Myocyte (in vitro differentiated cells): ENCODE data around the gene SLC37A3. TPM values are rescaled to one million over a fixed set of nuclear protein-coding genes. Genes with fewer than 3 reads are reported as not detected.
"Not testable (repeated sequence)": the region's sequence is repeated elsewhere in the genome, so short reads cannot be mapped to it uniquely, and the experiment has no call there.

Experiments used
- DNase-seq: peaks from one replicate; pipeline ENCODE4 v3.0.0-alpha.2; 2012; ENCODE audit warnings: low read depth
- total RNA-seq: library from RNA; depleted of rRNA; stranded (reverse); fragments of >200 nt; gene quantifications from 2 replicates; pipeline ENCODE4 v1.2.3, GENCODE V29; 2014

The SLC37A3 gene
- total RNA-seq, 1 donor from 2014 or later, result 40.3 TPM

DNA sequence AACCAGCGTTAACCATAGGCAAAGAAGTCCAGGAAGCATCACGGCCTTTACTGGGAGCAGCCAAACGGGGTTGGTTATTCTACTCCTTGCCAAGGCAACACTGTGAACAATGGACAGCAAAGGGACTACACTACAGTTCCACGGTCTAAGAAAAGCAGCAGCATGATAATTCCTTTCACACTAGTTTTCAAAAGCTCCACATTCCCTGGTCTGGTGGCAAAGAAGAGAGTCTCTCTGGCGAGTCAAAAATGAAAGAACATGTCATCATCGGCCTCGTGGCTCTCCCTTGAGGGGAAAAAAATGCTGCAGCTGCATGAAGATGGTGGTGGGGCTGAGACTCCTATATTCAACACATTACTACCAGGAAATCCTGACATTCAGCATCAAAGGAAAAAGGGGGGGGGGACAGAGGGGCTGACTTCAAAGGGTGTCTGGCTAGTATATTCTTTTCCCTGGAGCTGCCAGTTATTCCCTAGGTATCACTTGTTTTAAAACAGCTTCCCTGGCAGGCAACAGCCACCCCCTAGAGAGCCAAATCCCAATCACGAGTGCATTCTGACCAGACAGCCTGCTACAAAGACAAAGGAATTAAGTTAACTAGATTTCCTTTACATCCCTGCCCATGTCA, 49.1 kb downstream of the SLC37A3 start:
- peak; percentile 50 for DNase-seq

GRCh38 chr7:140348161-140348849, 50.0 kb downstream of the SLC37A3 start:
- DNase-seq, result no peak

DNA sequence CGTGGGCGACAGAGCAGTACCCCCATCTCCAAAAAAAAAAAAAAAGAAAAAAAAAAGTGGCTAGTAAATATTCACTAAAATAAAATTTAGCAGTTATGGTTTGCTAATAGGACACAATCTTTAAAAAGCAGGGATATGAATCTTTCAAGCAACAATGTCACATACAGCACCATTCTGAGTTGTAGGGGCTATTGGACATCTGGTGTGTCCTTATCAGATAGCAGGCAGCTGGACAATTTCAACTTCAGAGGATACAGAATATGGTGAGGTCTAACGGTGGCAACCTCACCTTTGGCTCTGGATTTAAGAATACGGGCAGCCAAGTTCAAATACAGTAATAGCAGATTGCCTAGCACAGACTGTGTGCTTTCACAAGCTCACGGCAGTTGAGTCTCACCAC, 51.1 kb downstream of the SLC37A3 start:
- DNase-seq, result no peak

GRCh38 chr7:140345426-140345825, 52.9 kb downstream of the SLC37A3 start:
- DNase-seq, result no peak

DNA sequence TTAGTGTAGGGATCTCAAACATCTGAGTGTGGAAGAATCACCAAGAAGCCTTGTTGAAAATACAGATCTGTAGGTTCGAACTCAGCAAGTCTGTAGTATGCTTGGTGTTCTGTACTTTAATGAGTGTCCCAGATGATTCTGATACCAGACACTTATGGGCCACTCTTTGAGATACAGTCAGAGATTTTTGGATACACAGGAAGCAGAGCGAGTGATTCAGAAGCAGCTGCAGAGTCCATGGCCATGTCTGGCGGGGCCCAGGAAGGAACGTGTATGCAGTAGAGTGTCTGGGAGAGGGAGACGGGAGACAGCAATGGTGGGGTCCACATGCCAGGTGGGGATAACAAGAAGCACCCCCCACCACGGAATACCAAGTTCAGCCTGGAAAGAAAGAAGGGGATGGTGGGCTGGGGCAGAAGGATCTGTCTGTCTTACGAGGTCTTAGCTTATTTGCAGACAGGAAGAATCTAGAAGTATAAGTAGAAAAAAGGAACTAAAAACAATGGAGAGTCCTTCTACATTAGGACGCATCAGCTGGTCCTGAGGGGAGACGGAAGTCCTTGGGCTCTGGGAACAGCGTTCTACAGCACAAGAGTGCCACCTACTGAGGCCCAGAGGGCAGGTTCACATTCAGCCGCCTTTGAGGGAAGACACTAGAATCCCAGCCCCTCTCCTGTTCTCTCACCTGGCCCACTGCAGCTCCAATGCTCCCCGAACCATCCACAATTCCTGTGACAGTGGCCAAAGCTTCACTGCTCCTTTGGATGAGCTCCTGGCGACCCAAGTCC, 55.4 kb downstream of the SLC37A3 start:
- peak; percentile 45 for DNase-seq

GRCh38 chr7:140338959-140339358, 59.4 kb downstream of the SLC37A3 start:
- DNase-seq, result not testable (repeated sequence)

GRCh38 chr7:140334341-140335057, 63.8 kb downstream of the SLC37A3 start:
- DNase-seq, result no peak

DNA sequence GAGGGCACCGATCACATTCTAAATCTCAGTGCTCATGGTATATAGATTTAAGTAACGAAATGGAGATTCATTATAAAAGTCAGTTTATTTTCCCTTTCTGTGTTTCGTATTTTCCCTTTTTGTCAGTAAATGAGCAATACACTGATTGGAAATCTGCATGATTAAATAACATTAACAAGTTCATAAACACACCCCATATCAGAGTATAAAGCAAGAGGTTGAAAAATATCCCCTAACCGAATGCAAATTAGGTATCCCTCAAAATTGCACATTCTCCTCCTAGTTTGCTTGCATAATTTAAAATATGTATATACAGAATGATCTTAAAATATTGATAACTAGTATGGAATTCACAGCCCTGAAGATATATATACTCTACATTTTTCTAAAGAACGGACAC, 64.6 kb downstream of the SLC37A3 start:
- DNase-seq, result no peak

- no peak for DNase-seq
Observed at GRCh38 chr7:140333223-140333622, 65.1 kb downstream of the SLC37A3 start.

GRCh38 chr7:140330595-140330994, 67.7 kb downstream of the SLC37A3 start:
- DNase-seq, result no peak

DNA sequence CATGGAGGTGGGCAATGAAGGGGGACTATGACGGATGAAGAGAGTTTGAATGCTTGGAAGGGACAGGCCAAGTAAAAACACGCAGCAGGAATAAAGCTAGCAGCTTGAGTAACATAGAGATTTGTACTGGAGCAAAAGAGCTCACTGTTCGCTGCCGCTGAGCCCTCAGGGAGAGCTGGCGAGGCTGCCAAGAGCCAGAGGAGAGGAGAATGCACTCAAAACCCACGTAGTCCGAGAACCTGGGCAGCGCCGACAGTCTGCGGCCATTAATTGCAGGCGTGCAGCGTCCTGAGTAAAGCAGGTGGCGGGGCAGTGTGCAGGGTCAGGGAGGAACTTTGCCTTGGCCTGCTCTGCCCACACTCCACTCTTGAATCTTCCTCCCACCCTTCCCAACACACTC, 68.2 kb downstream of the SLC37A3 start:
- DNase-seq, result no peak

- DNase-seq, result no peak
Observed at GRCh38 chr7:140327261-140327661, 71.1 kb downstream of the SLC37A3 start.

DNA sequence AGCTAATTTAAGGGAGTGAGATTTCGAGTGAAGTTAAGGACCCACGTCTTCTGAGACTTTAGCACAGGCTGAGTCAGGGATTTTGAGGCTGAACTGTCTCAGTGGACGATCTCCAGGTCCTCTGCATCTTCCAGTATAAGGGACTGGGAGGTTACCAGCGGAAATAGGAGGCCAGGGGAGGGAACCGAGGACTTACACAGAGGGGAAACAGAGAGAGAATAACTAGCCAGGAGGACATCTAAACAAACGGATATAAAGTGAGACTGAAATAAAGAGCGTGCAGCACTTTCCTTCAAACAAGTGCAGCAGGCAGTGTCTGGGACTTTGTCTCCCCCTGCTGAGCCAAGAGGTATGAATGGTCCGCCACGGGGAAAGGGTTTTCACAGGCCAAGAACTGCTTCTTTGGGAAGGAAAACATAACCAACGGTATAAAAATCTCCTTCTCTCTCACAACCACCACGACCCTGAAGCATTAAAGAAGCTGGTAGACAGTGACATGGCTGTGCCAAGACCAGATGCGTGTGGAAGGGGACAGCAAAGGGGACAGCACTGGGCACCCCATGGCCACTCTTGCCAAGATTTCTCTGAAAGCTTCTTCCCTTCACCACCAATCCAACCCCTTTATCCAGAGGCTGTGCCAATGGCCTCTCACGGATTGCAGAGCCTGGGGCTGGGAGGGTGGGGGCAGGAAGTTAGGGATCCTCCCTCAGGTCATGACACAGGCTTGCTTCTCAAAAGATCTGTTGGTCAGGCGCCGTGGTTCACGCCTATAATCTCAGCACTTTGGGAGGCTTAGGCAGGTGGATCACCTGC, 72.0 kb downstream of the SLC37A3 start:
- DNase-seq, result peak; percentile 81

DNA sequence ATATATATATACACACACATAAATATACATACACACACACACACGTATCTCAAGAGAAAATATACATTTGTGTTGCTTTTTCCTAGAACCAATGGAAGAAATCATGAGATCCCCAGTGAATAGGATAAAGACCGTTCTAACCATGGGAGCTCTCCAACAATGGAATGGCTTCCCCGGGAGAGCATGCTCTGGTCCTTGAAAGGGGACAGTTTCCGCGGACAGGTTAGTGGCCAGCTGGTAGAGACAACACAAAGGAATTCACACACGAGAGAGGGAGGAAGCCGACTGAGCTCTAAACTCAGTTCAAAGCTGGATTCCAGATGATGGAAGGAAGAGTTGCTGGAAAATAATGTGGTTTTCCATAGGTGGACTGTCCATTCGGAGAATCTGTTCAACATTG, 72.7 kb downstream of the SLC37A3 start:
- DNase-seq, result no peak

DNA sequence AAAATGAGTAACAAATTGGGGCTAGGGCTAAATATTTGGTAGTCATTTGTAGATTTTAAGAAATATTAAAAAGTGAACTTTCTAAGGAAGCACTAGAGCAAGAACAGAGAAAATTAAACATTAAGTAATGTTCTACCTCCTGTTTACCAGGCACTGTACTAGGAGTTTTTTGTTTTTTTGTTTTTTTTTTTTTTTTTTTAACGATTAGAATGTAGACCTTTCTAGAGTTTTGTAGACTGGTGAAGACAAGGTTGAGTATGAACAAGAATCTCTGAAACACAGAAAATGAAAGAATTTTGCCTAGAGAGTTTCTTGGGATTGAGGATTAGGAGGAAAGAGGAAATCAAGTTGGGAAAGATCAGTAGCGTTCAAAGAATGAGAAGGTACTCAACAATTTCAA, 73.6 kb downstream of the SLC37A3 start:
- DNase-seq, result no peak

DNA sequence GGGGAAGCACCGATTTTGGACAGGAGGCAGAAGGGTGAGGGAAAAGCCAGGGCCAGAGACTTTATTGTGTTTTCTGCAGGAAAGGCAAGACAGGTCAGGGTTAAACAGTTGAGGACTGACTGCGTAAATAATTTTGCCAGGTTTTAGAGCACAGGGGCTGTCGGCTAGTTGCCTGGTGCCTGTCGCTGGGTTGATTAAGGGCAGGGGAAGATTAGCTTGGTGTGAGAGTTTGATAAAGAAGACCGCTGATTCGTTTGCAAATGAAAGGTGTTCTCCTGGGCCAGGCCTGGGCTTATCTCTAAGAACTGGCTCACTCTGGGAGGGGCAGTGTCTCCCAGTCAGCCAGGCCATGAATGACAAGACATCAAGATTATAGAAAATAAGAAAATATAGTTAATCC, 75.6 kb downstream of the SLC37A3 start:
- no peak for DNase-seq

- DNase-seq, result not testable (repeated sequence)
Observed at GRCh38 chr7:140320078-140320477, 78.3 kb downstream of the SLC37A3 start.

DNA sequence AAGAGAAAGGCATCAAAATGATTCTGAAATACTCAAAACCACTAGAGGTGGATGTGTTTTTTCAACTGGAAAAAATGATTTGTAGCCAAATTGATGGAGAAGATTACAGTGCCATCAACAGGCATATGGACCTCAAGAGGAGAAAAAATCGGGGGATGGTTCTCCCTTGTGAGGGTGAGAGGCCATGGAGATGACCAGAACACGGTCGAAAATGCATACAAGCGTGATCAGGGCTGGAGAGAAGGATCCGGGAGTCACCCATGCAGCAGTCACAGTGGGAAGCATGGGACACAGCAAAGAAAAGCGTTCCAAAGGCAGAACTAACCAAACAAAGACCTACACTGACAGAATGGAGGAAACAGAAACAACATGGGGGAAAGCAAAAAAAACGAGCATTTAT, 80.3 kb downstream of the SLC37A3 start:
- DNase-seq, result no peak

GRCh38 chr7:140317597-140317996, 80.7 kb downstream of the SLC37A3 start:
- DNase-seq, result no peak

GRCh38 chr7:140316165-140316661, 82.1 kb downstream of the SLC37A3 start:
- peak; percentile 79 for DNase-seq
